Head of caudate nucleus (tissue), 42 donors: ENCODE data around the gene POLK.
"Not testable (repeated sequence)": the region's sequence is repeated elsewhere in the genome, so short reads cannot be mapped to it uniquely, and the experiment has no call there.

Experiments
- DNase-seq, 42 donors: peaks; one replicate each; pipeline versions ENCODE4 v3.0.0 to v3.0.0-alpha.2; 2020 to 2021; ENCODE audit warnings: mixed read lengths in 7 of 42
- intact Hi-C: fragments of 100-400 bp; cut with DNase I; formaldehyde crosslinking; loops from one replicate; pipeline ENCODE4 v1.15.0; 2022

Gene POLK

GRCh38 chr5:75536694-75537360, 25.1 kb downstream of the POLK start:
- no peak for DNase-seq

GRCh38 chr5:75538211-75538610, 26.5 kb downstream of the POLK start:
- intact Hi-C loops = no loop called here
- no peak for DNase-seq

More at GRCh38 chr5:75536694-75537360, 25.1 kb downstream of the POLK start:
- intact Hi-C loops = no loop called here

GRCh38 chr5:75545131-75545530, 33.4 kb downstream of the POLK start:
- DNase-seq = no peak
- intact Hi-C loops = no loop called here

DNA sequence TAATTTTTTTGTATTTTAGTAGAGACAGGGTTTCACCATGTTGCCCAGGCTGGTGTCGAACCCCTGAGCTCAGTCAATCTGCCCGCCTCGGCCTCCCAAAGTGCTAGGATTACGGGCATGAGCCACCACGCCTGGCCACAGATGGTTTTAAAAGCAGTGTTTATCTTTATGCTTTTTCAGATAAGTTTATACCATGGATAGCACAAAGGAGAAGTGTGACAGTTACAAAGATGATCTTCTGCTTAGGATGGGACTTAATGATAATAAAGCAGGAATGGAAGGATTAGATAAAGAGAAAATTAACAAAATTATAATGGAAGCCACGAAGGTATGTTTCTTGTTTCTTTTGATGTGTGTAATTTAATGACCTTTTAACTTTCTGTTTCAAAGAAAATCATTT, 35.1 kb downstream of the POLK start:
- no peak for DNase-seq
- intact Hi-C loops = no loop called here

DNA sequence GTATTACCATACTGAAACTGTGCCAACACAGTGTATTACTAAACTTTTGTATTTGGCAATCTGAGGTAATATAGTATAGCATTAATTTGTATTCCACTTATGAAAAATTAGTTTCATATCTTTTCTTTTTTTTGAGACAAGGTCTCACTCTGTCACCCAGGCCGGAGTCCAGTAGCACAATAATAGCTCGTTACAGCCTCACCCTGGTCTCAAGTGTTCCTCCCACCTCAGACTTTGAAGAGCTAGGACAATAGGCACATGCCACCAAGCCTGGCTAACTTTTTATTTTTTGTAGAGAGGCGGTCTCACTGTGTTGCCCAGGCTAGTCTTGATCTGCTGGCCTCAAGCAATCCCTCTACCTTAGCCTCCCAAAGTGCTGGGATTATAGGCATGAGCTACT, 36.1 kb downstream of the POLK start:
- intact Hi-C loops = no loop called here
- DNase-seq = no peak

DNA sequence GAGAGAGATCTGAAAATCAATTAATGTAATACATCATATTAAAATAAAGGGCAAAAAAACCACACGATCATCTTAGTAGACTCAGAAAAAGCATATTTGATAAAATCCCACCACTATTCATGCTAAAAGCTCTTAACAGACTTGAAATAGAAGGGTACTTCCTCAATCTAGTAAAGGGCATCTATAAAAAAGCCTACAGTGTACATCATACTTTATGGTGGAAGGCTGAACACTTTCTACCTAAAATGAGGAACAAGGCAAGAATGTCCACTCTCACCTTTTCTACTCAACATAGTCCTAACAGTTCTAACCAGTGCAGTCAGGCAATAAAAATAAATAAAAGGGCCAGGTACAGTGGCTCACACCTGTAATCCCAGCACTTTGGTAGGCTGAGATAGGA, 38.9 kb downstream of the POLK start:
- intact Hi-C loops = no loop called here
- no peak for DNase-seq

DNA sequence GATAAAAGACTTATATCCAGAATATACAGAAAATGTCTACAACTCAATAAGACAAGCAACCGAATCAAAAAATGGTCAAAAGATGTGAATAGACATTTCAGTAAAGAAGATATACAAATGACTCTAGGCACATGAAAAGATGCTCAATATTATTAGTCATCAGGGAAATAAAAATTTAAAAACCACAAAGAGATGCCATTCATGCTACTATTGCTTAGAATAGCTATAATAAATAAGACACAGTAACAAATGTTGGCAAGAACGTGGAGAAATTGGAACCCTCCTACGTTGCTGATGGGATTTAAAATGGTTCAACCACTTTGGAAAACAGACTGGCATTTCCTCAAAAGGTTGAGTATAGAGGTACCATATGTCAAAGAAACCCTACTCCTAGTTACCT, 39.8 kb downstream of the POLK start:
- intact Hi-C loops = no loop called here
- no peak for DNase-seq

- no peak for DNase-seq
- intact Hi-C loops = no loop called here
These were observed 41.1 kb downstream of the POLK start for GRCh38 chr5:75552764-75553163.

- intact Hi-C loops = no loop called here
These were observed 41.7 kb downstream of the POLK start for GRCh38 chr5:75553358-75553757.

GRCh38 chr5:75558221-75558620, 46.5 kb downstream of the POLK start:
- intact Hi-C loops = no loop called here
- DNase-seq = no peak

More at GRCh38 chr5:75553358-75553757, 41.7 kb downstream of the POLK start:
- no peak for DNase-seq

GRCh38 chr5:75558981-75559632, 47.4 kb downstream of the POLK start:
- no peak for DNase-seq
- intact Hi-C loops = no loop called here

GRCh38 chr5:75560655-75561054, 49.0 kb downstream of the POLK start:
- DNase-seq, intact Hi-C loops: not testable (repeated sequence)

DNA sequence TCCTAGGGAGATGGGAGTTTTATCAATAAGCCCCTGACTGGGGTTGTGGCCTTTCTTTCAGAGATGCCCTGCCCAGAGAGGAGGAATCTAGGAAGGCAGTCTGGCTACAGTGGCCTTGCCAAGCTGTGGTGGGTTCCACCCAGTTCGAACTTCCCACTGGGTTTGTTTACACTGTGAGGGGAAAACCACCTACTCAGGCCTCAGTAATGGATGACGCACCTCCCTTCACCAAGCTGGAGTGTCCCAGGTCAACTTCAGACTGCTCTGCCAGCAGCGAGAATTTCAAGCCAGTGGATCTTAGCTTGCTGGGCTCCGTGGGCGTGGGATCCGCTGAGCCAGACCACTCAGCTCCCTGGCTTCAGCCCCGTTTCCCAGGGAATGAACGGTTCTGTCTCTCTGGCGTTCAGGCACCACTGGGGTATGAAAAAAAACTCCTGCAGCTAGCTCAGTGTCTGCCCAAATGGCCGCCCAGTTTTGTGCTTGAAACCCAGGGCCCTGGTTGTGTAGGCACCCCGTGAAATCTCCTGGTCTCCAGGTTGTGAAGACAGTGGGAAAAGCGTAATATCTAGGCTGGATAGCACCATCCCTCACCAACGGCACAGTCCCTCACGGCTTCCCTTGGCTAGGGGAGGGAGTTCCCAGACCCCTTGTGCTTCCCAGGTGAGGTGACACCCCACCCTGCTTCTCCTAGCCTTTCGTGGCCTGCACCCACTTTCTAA, 54.5 kb downstream of the POLK start:
- intact Hi-C loops, DNase-seq: not testable (repeated sequence)

DNA sequence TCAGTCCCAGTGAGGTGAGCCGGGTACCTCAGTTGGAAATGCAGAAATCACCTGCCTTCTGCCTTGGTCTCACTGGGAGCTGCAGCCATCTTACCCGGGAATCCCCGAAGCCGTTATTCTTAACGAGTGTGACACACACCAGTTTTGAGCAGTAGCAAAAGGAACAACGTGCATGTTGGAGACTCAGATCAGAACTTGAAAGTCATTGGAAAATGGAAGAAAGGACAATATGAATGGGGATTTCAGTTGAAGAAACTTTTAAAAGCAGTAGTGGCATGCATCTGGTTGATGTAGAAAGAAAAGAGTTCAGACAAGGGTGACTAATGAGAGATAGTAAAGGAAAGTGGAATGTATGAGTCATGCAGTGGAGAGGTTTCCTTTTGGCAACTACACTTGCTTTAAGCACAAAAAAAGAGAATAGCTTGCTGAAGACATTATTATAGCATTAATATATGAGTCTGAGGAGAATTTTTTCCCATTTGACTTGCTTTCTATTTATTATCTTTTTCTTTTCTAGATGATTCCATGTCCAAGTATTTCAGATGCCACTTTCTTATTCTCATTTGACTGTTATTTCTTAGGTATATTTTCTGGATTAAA, 55.1 kb downstream of the POLK start:
- intact Hi-C loops = no loop called here
- peak in 1 of 42 donors; percentile 29 for DNase-seq

DNA sequence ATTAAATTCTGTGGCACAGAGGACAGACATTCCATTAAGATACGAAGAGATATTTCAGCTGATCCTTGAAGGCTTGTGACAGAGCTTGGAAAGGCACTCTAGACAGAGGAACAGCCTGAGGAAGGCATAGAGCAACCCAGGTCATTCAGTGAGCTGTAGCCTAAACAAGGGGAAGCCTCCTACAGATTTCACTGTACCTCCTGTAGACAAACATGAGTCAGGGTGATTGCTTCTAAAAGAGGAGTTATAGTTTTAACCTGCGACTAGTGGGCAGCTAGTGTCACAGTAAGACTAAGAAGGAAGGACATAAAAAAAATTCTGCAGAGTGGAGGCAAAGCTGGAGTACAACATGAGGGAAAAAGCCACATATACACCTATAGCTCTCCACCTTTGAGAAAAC, 56.0 kb downstream of the POLK start:
- DNase-seq = no peak
- intact Hi-C loops = no loop called here

GRCh38 chr5:75568202-75568601, 56.5 kb downstream of the POLK start:
- DNase-seq = no peak
- intact Hi-C loops = no loop called here

GRCh38 chr5:75571547-75571946, 59.9 kb downstream of the POLK start:
- intact Hi-C loops = no loop called here

GRCh38 chr5:75574791-75575190, 63.1 kb downstream of the POLK start:
- DNase-seq = no peak
- intact Hi-C loops = no loop called here

More at GRCh38 chr5:75571547-75571946, 59.9 kb downstream of the POLK start:
- DNase-seq = no peak

DNA sequence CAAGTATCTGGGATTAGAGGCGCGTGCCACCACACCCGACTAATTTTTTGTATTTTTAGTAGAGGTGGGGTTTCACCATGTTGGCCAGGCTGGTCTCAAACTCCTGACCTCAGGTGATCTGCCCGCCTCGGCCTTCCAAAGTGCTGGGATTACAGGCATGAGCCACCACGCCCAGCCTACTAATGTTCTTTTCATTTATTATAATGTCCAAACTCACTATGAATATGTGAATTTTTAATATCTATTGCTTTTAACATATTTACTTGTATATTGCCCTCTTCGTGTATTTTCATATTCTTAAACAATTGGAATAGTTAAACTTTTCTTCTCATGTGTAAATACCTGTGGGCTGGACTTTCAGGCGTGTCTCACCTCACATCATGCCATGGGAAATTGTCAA, 66.6 kb downstream of the POLK start:
- DNase-seq, intact Hi-C loops: not testable (repeated sequence)

DNA sequence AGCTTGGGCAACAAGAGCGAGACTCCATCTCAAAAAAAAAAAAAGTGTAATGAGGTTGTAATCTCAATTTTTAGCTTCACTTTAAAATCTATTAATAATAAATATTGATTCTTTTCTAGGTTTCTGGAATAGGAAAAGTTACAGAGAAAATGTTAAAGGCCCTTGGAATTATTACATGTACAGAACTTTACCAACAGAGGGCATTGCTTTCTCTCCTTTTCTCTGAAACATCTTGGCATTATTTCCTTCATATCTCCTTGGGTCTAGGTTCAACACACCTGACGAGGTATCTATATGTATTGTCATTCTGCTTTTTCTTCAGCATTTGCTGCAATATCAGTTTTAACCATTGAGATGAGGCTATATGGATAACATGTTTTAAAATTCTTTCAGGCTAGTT, 73.0 kb downstream of the POLK start:
- intact Hi-C loops = no loop called here
- DNase-seq = no peak
